Upper lobe of left lung (tissue), 4 donors: Measurements from ENCODE around the gene LRRC43.

ENCODE experiments used
- POLR2A ChIP-seq, 4 donors: fragments of 450-650 bp; IDR thresholded peaks; one replicate each; pipeline ENCODE4 v1.5.1; 2016 to 2017; ENCODE audit warnings: antibody characterized with exemption in 4 of 4, mild to moderate bottlenecking in 2 of 4
- POLR2AphosphoS5 ChIP-seq, 2 donors: sonication (generic); formaldehyde crosslinking; IDR thresholded peaks; one replicate each; pipeline ENCODE4 v1.5.1; 2017; ENCODE audit warnings: antibody characterized with exemption in 2 of 2
- TF ChIP-seq, protein P1 (sequence below), 6 experiments: fragments of 450-650 bp in 4 of 6; fragments of 200-600 bp in 2 of 6; sonication (generic) in 2 of 6; IDR thresholded peaks; one replicate each; pipeline ENCODE4 v1.5.1; 2016 to 2019; ENCODE audit warnings: antibody characterized with exemption in 6 of 6

- TF ChIP-seq, protein P1, sequence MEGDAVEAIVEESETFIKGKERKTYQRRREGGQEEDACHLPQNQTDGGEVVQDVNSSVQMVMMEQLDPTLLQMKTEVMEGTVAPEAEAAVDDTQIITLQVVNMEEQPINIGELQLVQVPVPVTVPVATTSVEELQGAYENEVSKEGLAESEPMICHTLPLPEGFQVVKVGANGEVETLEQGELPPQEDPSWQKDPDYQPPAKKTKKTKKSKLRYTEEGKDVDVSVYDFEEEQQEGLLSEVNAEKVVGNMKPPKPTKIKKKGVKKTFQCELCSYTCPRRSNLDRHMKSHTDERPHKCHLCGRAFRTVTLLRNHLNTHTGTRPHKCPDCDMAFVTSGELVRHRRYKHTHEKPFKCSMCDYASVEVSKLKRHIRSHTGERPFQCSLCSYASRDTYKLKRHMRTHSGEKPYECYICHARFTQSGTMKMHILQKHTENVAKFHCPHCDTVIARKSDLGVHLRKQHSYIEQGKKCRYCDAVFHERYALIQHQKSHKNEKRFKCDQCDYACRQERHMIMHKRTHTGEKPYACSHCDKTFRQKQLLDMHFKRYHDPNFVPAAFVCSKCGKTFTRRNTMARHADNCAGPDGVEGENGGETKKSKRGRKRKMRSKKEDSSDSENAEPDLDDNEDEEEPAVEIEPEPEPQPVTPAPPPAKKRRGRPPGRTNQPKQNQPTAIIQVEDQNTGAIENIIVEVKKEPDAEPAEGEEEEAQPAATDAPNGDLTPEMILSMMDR (IDR thresholded peaks at IDR 0.05) = no peak
- no peak for TF ChIP-seq POLR2A (IDR thresholded peaks at IDR 0.05)
- no peak for TF ChIP-seq POLR2AphosphoS5 (IDR thresholded peaks at IDR 0.05)
Measured at GRCh38 chr12:122137681-122138080, 45.2 kb upstream of the LRRC43 start.
